GM10266 (cell line): ENCODE results near the gene ZNF766.
A peak's percentile ranks its signal among the peaks of the same experiment; 100 is the strongest.

ENCODE experiments used
- DNase-seq: peaks from one replicate; pipeline ENCODE4 v3.0.0; 2012; ENCODE audit errors: extremely low spot score
- TF ChIP-seq, protein P1 (sequence below): IDR thresholded peaks from 2 replicates; pipeline ENCODE4 v1.5.1; 2012; ENCODE audit warnings: mild to moderate bottlenecking, low read depth; ENCODE audit not compliant: control insufficient read depth, insufficient read depth; ENCODE audit errors: missing control alignments

Gene ZNF766

DNA sequence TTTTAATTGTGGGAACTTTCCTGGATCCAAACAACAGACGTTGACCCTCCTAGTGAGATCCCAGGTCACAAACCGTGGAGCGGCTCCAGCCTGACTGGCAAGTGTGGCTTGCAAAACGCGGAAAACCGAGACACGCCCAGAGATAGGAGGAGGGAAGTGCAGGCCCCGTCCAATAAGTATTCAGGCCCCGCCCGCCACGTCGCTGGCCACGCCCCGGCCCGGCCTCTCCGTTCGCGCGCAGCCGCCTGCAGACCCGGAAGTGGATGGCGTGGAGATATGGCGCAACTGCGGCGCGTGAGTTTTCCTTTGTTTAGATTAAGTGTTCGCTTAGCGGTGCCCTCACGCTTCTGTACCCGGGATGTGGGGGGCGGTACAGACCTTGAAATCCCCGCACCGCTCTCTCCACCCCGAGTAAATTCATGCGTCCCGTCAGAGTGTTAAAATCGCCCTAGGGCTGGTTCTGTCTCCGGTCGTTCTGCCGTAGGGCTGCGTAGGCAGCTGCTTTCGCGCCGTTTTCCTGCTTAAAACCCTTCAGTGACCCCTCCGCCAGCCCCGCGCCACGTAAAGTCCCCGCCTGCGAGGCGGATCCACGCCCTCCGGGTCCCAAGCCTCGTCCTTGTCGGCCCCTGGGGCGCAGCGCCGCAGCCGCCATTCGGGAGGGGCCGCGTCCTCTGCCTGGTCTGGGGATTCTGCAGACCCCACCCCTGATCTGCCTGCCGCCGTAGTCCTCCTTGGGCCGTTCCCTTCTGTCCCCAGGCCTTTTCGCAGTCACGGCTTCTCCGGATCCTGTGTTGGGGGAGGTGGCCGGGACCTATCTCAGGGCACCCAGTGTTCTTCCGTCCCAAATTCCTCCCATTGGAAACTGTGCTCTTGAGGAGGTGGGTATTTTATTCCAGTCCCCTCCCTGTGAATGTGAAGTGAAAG is at the start of gene ZNF766:
ZNF766 (plus strand) TSS at position 250 of the 924 bp plus-strand sequence; CDS start at position 277, 27 bp downstream.
- TF ChIP-seq, protein P1, sequence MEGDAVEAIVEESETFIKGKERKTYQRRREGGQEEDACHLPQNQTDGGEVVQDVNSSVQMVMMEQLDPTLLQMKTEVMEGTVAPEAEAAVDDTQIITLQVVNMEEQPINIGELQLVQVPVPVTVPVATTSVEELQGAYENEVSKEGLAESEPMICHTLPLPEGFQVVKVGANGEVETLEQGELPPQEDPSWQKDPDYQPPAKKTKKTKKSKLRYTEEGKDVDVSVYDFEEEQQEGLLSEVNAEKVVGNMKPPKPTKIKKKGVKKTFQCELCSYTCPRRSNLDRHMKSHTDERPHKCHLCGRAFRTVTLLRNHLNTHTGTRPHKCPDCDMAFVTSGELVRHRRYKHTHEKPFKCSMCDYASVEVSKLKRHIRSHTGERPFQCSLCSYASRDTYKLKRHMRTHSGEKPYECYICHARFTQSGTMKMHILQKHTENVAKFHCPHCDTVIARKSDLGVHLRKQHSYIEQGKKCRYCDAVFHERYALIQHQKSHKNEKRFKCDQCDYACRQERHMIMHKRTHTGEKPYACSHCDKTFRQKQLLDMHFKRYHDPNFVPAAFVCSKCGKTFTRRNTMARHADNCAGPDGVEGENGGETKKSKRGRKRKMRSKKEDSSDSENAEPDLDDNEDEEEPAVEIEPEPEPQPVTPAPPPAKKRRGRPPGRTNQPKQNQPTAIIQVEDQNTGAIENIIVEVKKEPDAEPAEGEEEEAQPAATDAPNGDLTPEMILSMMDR = no peak
- DNase-seq = peak; percentile 94

- TF ChIP-seq, protein P1 = no peak
- DNase-seq = no peak
These were observed 49.8 kb upstream of the ZNF766 start for GRCh38 chr19:52219611-52220010.

DNA sequence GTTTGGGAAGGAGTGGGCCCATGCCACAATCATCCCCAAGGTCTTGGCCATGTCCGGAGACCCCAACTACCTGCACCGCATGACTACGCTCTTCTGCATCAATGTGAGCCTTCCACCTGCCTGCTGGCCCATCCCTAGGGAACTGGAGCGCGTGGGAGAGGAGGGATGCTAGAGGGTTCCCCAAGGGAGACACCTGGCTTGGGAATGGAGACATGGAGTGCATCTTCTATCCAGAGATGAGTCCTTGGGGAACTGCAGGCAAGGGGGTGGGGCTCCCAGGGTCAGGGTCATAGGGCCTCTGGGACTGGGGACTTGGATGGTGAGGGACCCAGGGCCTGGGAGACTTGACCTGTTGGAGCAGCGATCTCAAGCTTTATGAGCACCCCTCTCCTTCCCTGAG is 48.4 kb upstream of the ZNF766 start:
- DNase-seq = no peak
- TF ChIP-seq, protein P1 = no peak

- no peak for DNase-seq
- TF ChIP-seq, protein P1 = no peak
These were observed 47.5 kb upstream of the ZNF766 start for GRCh38 chr19:52221831-52222375.

- no peak for DNase-seq
- TF ChIP-seq, protein P1 = no peak
These were observed 45.2 kb upstream of the ZNF766 start for GRCh38 chr19:52224211-52224610.

DNA sequence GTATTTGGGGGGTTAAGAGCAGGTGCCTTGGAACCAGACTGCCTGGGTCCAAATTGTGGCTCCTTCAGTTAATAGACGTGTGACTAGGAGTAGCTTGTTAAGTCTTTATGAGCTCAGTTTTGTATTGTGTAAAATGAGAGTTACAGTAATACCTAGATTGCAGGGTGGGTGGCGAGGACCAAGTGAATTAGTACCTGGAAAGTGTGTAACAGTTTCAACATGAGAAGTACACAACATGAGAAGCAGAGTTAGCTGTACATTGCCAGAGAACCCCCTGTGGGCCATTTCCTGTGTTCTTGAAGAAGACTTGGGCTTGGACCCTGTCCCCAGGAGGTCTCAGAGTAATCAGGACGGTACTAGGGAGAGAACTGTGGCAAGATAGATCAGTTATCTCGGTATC is 42.7 kb upstream of the ZNF766 start:
- TF ChIP-seq, protein P1 = no peak
- DNase-seq = no peak
